OCI-LY1 (cell line): ENCODE results near the gene LHX6.

ENCODE experiments used
- EZH2 ChIP-seq: fragments of 200-600 bp; sonication (generic), shearing (Covaris generic); IDR thresholded peaks from 2 replicates; pipeline ENCODE4 v1.8.0; 2017; ENCODE audit warnings: borderline replicate concordance, mixed run types, mild to moderate bottlenecking, antibody characterized with exemption, low read length, moderate library complexity, mixed read lengths
- TF ChIP-seq, protein P1 (sequence below): fragments of 200-600 bp; sonication (generic), shearing (Covaris generic); IDR thresholded peaks from 2 replicates; pipeline ENCODE4 v1.5.1; 2017; ENCODE audit warnings: mild to moderate bottlenecking, antibody characterized with exemption, low read length, moderate library complexity, mixed read lengths

DNA sequence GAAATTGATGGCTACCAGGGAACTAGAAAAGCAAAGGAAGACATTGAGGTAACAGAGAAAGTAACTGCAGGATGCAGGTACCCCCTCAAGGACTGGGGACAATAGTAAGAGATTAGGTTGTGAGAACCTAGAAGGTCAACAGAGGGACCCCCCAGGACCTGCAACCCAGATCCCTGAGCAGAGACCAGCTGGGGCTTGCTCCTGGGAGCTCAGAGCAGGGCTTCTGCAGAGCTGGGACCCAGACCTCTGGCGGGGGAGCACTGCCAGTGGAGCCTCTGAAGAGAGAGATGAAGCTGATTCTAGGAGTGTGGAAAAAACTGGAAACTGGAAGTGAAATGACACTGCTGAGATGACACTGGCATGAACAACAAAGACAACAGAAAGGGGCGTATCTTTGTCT, 51.8 kb downstream of the LHX6 start:
- TF ChIP-seq, protein P1, sequence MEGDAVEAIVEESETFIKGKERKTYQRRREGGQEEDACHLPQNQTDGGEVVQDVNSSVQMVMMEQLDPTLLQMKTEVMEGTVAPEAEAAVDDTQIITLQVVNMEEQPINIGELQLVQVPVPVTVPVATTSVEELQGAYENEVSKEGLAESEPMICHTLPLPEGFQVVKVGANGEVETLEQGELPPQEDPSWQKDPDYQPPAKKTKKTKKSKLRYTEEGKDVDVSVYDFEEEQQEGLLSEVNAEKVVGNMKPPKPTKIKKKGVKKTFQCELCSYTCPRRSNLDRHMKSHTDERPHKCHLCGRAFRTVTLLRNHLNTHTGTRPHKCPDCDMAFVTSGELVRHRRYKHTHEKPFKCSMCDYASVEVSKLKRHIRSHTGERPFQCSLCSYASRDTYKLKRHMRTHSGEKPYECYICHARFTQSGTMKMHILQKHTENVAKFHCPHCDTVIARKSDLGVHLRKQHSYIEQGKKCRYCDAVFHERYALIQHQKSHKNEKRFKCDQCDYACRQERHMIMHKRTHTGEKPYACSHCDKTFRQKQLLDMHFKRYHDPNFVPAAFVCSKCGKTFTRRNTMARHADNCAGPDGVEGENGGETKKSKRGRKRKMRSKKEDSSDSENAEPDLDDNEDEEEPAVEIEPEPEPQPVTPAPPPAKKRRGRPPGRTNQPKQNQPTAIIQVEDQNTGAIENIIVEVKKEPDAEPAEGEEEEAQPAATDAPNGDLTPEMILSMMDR = no peak
- no peak for TF ChIP-seq EZH2
